GM03348 (cell line): ENCODE measurements around the gene NEUROG2.
"Not testable (repeated sequence)": the region's sequence is repeated elsewhere in the genome, so short reads cannot be mapped to it uniquely, and the experiment has no call there.

Source experiments
- DNase-seq: peaks from one replicate; pipeline ENCODE4 v3.0.0; 2012; ENCODE audit warnings: low spot score

NEUROG2 gene

DNA sequence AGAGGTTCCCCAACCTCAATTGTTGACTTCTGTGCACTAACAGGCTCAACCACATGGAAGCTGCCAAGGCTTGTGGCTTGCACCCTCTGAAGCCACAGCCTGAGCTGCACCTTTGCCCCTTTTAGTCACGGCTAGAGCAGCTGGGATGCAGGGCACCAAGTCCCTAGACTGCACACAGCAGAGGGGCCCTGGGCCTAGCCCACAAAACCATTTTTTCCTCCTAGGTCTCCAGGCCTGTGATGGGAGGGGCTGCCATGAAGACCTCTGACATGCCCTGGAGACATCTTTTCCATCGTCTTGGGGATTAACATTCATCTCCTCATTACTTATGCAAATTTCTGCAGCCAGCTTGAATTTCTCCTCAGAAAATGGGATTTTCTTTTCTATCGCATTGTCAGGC lies 25.2 kb downstream of the NEUROG2 start:
- DNase-seq, result not testable (repeated sequence)

- no peak for DNase-seq
These were observed 30.1 kb downstream of the NEUROG2 start for GRCh38 chr4:112485930-112486329.

DNA sequence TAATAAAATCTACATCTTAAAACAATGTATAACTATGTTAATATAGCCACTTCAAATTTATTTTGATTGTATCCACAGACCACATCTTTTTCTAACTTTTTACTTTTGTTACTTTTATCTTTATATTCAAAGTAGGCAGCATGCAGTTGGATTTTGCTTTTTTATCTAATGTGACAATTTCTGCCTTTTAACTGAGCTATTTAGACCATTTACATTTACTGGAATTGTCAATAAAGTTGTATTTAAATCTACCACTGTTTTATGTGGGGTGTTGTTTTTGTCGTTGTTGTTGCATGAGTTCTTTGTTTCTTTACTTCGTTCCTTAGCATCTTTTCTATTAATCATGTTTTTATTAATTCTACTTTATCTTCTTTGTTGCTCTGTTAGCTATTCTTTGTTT lies 42.0 kb downstream of the NEUROG2 start:
- DNase-seq, result no peak

DNA sequence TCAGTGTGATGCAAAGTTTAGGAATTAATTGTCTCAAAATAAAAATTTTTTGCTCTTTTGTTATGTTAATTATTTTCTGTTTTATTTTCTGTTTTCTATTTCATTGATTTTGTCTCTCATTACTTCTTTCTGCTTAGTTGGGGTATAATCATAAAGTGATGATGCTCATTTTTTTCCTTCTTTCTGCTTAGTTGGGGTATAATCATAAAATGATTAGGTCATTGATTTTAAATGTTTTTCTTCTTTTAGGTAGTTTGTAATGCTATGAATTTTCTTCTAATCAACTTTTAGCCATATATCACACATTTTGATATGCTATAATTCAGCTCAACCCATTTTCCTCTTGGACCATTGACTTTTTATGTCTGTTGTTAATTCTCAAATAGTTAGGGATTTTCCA lies 43.7 kb downstream of the NEUROG2 start:
- no peak for DNase-seq
